ENCODE results near the gene ADGRV1. TPM values are rescaled to one million over a fixed set of nuclear protein-coding genes. Genes with fewer than 3 reads are reported as not detected.
A peak's percentile ranks its signal among the peaks of the same experiment; 100 is the strongest.

ADGRV1 gene
- total RNA-seq, 1 experiment from 2014 or later: 64.8 TPM

DNA sequence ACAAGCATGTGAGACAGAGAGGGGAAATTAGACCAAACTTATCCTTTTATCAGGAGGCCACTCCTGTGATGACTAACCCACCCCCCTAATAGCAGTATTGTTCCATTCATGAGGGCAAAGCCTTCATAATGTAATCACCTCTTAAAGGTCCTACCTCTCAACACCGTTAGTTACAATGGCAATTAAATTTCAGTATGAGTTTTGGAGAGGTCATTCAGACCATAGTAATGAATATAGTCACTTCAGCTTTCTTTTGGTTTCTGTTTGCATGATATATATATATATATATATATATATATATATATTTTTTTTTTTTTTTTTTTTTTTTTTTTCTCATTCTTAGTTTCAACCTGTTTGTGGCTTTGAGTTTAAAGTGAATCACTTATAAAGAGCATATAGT, 10.5 kb downstream of the ADGRV1 start:
- no peak overlapping the region for H3K27ac ChIP-seq (ENCODE audit: insufficient read length, low read depth, low read length)
- no peaks in the 10 kb centered on the region for H4K20me1 ChIP-seq (ENCODE audit: control insufficient read depth, insufficient read depth, insufficient read length)
- no peak overlapping the region for H3K4me2 ChIP-seq (ENCODE audit: insufficient read depth, insufficient read length, low read length)
- no peaks in the 10 kb centered on the region for H3K79me1 ChIP-seq (ENCODE audit: insufficient read depth, low read depth, low read length, poor library complexity, severe bottlenecking)
- H3K4me3 Mint-ChIP-seq: no peak overlapping the region
- H3K14ac ChIP-seq (ENCODE audit: insufficient read depth, low read length): no peak overlapping the region
- no peak overlapping the region for H2BK120ac ChIP-seq (ENCODE audit: low read depth, low read length, poor library complexity, severe bottlenecking)
- peaks cover 40 to 55% of the 10 kb centered on the region in 2 experiments for H3K4me1 Mint-ChIP-seq
- no peaks in the 10 kb centered on the region for H3K27me3 ChIP-seq (ENCODE audit: insufficient read depth, low read length)
- H4K91ac ChIP-seq (ENCODE audit: insufficient read length, low read depth, low read length): no peak overlapping the region
- H3K9me3 ChIP-seq (ENCODE audit: control insufficient read depth, low read depth, low read length): no peaks in the 10 kb centered on the region
- H2AK5ac ChIP-seq (ENCODE audit: insufficient read length, low read length): no peak overlapping the region
- H3K23me2 ChIP-seq (ENCODE audit: insufficient read length, low read depth, low read length, poor library complexity, severe bottlenecking): no peaks in the 10 kb centered on the region
- H4K8ac ChIP-seq (replicated peaks; ENCODE audit: insufficient read length, low read depth, low read length): no peak overlapping the region
- H3K36me3 Mint-ChIP-seq (ENCODE audit: insufficient read depth in 1 of 3, low read depth in 3 of 3): peaks cover 18 to 57% (median 51%) of the 10 kb centered on the region in 3 experiments
- no peak for DNase-seq
- H3K18ac ChIP-seq (ENCODE audit: insufficient read length, low read depth, low read length): no peak overlapping the region
- no CpG with 5 or more reads among the region's 1 CpG for WGBS (ENCODE audit: extremely low coverage, insufficient read length, low lambda C conversion rate)
- no peak overlapping the region for H3K9ac ChIP-seq (ENCODE audit: extremely low read depth, insufficient read length, low read length)
- peaks cover 49 to 57% of the 10 kb centered on the region in 2 experiments for H3K9me3 Mint-ChIP-seq
- no peak overlapping the region for H3K56ac ChIP-seq (ENCODE audit: insufficient read length, low read depth, low read length)
- H4K5ac ChIP-seq (ENCODE audit: insufficient read length, low read depth, low read length): no peak overlapping the region
- no peak overlapping the region for H3T11ph ChIP-seq (ENCODE audit: low read length)
- H3K27ac Mint-ChIP-seq: peak overlapping the region in 1 of 3 experiments; percentile 41; a peak in 1 of 7 replicates
- H2BK5ac ChIP-seq (ENCODE audit: insufficient read length, low read length): no peak overlapping the region
- no peaks in the 10 kb centered on the region for H3K27me3 Mint-ChIP-seq (ENCODE audit: low read depth)
- H3K4me1 ChIP-seq (ENCODE audit: insufficient read depth, low read length): peaks cover 6% of the 10 kb centered on the region; the same call in 1 of the 2 replicates
- TF ChIP-seq, protein P1, sequence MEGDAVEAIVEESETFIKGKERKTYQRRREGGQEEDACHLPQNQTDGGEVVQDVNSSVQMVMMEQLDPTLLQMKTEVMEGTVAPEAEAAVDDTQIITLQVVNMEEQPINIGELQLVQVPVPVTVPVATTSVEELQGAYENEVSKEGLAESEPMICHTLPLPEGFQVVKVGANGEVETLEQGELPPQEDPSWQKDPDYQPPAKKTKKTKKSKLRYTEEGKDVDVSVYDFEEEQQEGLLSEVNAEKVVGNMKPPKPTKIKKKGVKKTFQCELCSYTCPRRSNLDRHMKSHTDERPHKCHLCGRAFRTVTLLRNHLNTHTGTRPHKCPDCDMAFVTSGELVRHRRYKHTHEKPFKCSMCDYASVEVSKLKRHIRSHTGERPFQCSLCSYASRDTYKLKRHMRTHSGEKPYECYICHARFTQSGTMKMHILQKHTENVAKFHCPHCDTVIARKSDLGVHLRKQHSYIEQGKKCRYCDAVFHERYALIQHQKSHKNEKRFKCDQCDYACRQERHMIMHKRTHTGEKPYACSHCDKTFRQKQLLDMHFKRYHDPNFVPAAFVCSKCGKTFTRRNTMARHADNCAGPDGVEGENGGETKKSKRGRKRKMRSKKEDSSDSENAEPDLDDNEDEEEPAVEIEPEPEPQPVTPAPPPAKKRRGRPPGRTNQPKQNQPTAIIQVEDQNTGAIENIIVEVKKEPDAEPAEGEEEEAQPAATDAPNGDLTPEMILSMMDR (conservative IDR thresholded peaks at IDR 0.05): no peak
- H2AFZ ChIP-seq (ENCODE audit: low read length): no peak overlapping the region
- no peak overlapping the region for H2BK15ac ChIP-seq (ENCODE audit: low read depth, low read length)
- H2BK12ac ChIP-seq (ENCODE audit: insufficient read length, low read depth, low read length): no peak overlapping the region
- H3K79me2 ChIP-seq (ENCODE audit: insufficient read depth, low read length): peaks cover 37% of the 10 kb centered on the region; the same call in 1 of the 2 replicates
- H2BK20ac ChIP-seq (ENCODE audit: low read depth, low read length, poor library complexity, severe bottlenecking): no peak overlapping the region
- no peak overlapping the region for H3K4ac ChIP-seq (ENCODE audit: low read depth, low read length)
- H3K23ac ChIP-seq (ENCODE audit: insufficient read length, low read depth, low read length): no peak overlapping the region

Data from H9 (cell line).